ENCODE measurements around the gene SELENON. TPM values are rescaled to one million over a fixed set of nuclear protein-coding genes. Genes with fewer than 3 reads are reported as not detected.
A peak's percentile ranks its signal among the peaks of the same experiment; 100 is the strongest.

SELENON gene
- total and polyA plus RNA-seq, 2 donors: 4.8 to 17.4 TPM

DNA sequence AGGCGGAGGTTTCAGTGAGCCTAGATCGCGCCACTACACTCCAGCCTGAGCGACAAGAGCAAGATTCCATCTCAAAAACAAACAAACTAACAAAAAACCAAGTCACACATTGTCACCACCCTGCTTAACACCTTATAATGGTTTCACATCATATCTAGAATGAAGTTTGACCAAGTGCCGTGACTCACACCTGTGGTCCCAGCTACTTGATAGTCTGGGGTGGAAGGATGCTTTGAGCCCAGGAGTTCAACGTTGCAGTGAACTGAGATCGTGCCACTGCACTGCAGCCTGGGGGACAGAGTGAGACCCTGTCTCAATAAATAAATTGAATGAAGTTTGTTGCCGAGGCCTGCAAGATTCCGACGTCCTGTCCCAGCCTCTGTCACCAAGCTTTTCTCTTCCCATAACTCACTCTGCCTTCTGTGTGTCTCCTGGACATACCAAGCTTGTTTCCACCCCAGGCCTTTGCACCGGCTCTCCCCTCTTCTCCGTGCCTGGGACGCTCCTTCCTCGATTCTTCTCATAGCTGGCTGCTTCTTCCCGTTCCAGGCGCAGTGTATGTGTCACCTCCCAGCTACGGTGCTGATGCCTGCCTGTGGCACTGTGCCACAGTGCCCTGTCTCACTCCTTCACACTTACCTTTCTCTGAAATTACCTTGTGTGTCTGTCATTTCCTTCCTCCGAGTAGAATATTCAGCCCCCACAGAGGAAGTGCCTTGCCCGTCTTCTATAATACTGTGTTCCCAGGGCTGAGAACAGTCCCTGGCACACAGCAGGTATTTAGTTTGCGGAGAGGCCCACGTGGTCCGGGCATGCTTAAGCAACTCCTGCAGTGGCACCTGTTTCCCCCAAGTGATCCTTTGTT is 3.8 kb upstream of the SELENON start:
- no peak overlapping the region for H3K4me3 ChIP-seq (ENCODE audit: low read length in 2 of 2)
- no peaks in the 10 kb centered on the region for H3K36me3 ChIP-seq (ENCODE audit: control insufficient read depth in 2 of 2, insufficient read depth in 2 of 2, low read length in 1 of 2)
- peaks cover 0 to 8% of the 10 kb centered on the region in 2 donors for H3K9me3 ChIP-seq (ENCODE audit: control insufficient read depth in 2 of 2, insufficient read depth in 1 of 2, low read length in 1 of 2)
- DNase-seq (ENCODE audit: low read depth in 6 of 9, low spot score in 9 of 9): peak in 3 of 9 donors; percentile 37 to 67 (median 46)
- H3K27me3 ChIP-seq (ENCODE audit: control insufficient read depth in 2 of 2, insufficient read depth in 1 of 2, low read length in 1 of 2): peaks cover 6 to 41% of the 10 kb centered on the region in 2 donors
- H3K4me1 ChIP-seq (ENCODE audit: control insufficient read depth in 2 of 2, insufficient read depth in 2 of 2, low read length in 2 of 2): peaks cover 18 to 33% of the 10 kb centered on the region in 2 donors
- peak overlapping the region; percentile 50 to 55 for H3K27ac ChIP-seq (ENCODE audit: low read depth in 1 of 2, low read length in 1 of 2)
- 75% methylated on average over 22 of the region's 22 CpGs for WGBS

DNA sequence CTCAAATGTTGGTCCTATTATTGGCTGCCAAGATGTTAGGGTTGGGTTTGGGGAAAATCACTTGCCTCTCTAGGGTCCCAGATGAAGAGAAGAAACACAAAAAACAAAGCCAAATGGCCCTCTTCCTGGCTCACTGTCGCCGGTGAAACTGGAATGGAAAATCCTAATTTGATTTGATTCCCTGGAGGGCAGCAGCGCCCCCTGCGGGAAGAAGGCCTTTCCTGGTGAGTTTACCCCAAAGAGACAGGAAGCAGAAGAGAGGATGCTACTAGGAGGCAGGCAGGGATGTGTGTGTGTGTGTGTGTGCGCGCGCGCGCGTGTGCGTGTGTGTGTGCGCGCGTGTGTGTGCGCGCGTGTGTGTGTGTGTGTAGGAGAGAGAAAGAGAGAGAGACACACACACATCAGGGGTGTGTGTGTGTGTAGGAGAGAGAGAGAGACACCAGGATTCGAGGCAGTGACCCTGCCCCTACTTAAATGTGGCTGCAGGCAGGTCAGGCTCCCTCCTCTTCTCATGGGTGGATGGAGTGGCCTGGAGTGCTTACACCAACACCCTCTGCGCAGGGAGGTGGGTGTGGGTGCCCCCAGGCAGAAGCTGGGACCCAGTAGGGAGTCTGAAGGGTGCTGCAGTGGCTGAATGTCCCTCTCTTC is 3.1 kb upstream of the SELENON start:
- Histone ChIP-seq H3K27ac (ENCODE audit: low read depth in 1 of 2, low read length in 1 of 2) (peak overlapping the region; percentile 55 to 89), H3K4me3 (ENCODE audit: low read length in 2 of 2) (no peak overlapping the region), H3K27me3 (ENCODE audit: control insufficient read depth in 2 of 2, insufficient read depth in 1 of 2, low read length in 1 of 2) (peaks cover 8 to 44% of the 10 kb centered on the region in 2 donors), H3K9me3 (ENCODE audit: control insufficient read depth in 2 of 2, insufficient read depth in 1 of 2, low read length in 1 of 2) (peaks cover 0 to 8% of the 10 kb centered on the region in 2 donors), H3K36me3 (ENCODE audit: control insufficient read depth in 2 of 2, insufficient read depth in 2 of 2, low read length in 1 of 2) (no peaks in the 10 kb centered on the region), H3K4me1 (ENCODE audit: control insufficient read depth in 2 of 2, insufficient read depth in 2 of 2, low read length in 2 of 2) (peaks cover 18 to 33% of the 10 kb centered on the region in 2 donors)
- WGBS: 5% methylated on average over 19 of the region's 19 CpGs
- DNase-seq (ENCODE audit: low read depth in 6 of 9, low spot score in 9 of 9): peak in 8 of 9 donors; percentile 42 to 88 (median 70)

GRCh38 chr1:25797939-25798338 is 2.1 kb upstream of the SELENON start:
- Histone ChIP-seq H3K36me3 (ENCODE audit: control insufficient read depth in 2 of 2, insufficient read depth in 2 of 2, low read length in 1 of 2) (no peaks in the 10 kb centered on the region), H3K4me1 (ENCODE audit: control insufficient read depth in 2 of 2, insufficient read depth in 2 of 2, low read length in 2 of 2) (peaks cover 18 to 33% of the 10 kb centered on the region in 2 donors), H3K4me3 (ENCODE audit: low read length in 2 of 2) (no peak overlapping the region), H3K9me3 (ENCODE audit: control insufficient read depth in 2 of 2, insufficient read depth in 1 of 2, low read length in 1 of 2) (peaks cover 0 to 8% of the 10 kb centered on the region in 2 donors), H3K27me3 (ENCODE audit: control insufficient read depth in 2 of 2, insufficient read depth in 1 of 2, low read length in 1 of 2) (peaks cover 8 to 46% of the 10 kb centered on the region in 2 donors), H3K27ac (ENCODE audit: low read depth in 1 of 2, low read length in 1 of 2) (no peak overlapping the region)
- 96% methylated on average over 8 of the region's 8 CpGs for WGBS
- DNase-seq (ENCODE audit: low read depth in 6 of 9, low spot score in 9 of 9): no peak

DNA sequence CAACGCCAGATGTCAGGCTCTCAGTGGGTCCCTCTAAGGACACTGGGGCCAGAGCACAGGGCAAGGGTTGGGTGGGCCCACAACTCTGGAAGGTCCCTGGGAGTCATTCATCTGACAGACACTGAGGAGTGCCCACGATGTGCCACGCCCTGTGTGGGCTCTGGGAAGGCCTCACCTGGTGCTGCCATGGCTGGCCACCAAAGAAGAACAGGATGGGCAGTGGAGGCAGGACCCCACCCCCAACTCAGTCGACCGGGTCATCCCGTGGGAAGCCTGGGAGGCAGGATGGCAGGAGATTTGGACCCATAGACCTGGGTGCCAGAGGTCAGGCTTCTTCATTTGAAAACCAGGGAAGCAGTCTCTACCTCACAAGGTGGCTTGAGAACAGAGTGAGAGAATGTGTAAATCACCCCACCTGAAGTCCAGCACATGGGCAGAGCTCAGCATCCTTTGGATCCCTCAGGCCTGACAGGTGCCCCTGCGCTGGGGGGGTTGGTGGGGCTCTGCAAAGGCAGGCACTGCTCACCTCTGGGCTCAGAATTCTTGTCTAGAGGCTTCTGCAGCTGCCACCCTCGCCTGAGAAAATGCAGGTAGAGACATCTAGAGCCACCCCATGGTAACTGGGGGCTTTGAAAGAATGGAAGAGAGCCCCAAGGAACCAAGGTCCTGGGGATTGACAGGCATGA is 1.2 kb upstream of the SELENON start:
- 93% methylated on average over 8 of the region's 8 CpGs for WGBS
- Histone ChIP-seq H3K27ac (ENCODE audit: low read depth in 1 of 2, low read length in 1 of 2) (no peak overlapping the region), H3K4me1 (ENCODE audit: control insufficient read depth in 2 of 2, insufficient read depth in 2 of 2, low read length in 2 of 2) (peaks cover 18 to 33% of the 10 kb centered on the region in 2 donors), H3K27me3 (ENCODE audit: control insufficient read depth in 2 of 2, insufficient read depth in 1 of 2, low read length in 1 of 2) (peaks cover 8 to 46% of the 10 kb centered on the region in 2 donors), H3K4me3 (ENCODE audit: low read length in 2 of 2) (no peak overlapping the region), H3K36me3 (ENCODE audit: control insufficient read depth in 2 of 2, insufficient read depth in 2 of 2, low read length in 1 of 2) (no peaks in the 10 kb centered on the region), H3K9me3 (ENCODE audit: control insufficient read depth in 2 of 2, insufficient read depth in 1 of 2, low read length in 1 of 2) (peaks cover 0 to 8% of the 10 kb centered on the region in 2 donors)
- DNase-seq (ENCODE audit: low read depth in 6 of 9, low spot score in 9 of 9): no peak

DNA sequence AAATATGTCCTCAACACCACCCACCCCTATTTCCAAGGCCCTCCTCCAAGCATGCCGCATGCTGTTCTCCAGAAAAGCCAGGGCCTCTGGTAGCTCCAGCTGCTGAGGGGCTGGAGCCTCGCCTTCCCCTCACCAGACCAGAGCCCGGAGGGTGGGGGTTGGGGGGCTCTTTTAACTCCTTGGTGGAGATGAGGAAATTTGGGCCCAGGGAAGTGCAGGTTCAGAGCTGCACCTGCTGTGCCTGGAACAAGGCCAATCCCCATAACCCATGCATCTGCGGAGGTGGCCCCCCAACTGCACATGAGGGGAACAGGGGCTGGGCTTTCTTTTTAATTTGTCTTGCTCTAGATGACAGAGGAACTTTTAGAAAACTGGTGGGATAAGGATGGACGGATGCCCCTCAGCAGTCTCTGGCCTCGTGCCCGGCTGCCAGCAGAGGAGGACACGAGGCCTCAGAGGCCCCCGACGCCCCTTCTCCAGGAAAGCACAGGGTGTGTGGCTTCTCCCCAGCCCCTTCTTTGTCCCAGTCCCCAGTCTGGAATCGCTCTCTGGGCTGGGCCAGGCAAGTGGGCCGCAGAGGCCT is 550 bp upstream of the SELENON start:
- 23% methylated on average over 12 of the region's 12 CpGs for WGBS
- Histone ChIP-seq H3K4me1 (ENCODE audit: control insufficient read depth in 2 of 2, insufficient read depth in 2 of 2, low read length in 2 of 2) (peaks cover 18 to 33% of the 10 kb centered on the region in 2 donors), H3K27ac (ENCODE audit: low read depth in 1 of 2, low read length in 1 of 2) (peak overlapping the region in 1 of 2 donors; percentile 1), H3K36me3 (ENCODE audit: control insufficient read depth in 2 of 2, insufficient read depth in 2 of 2, low read length in 1 of 2) (no peaks in the 10 kb centered on the region), H3K9me3 (ENCODE audit: control insufficient read depth in 2 of 2, insufficient read depth in 1 of 2, low read length in 1 of 2) (peaks cover 0 to 8% of the 10 kb centered on the region in 2 donors), H3K4me3 (ENCODE audit: low read length in 2 of 2) (peak overlapping the region; percentile 25 to 66), H3K27me3 (ENCODE audit: control insufficient read depth in 2 of 2, insufficient read depth in 1 of 2, low read length in 1 of 2) (peaks cover 8 to 46% of the 10 kb centered on the region in 2 donors)
- DNase-seq (ENCODE audit: low read depth in 6 of 9, low spot score in 9 of 9): no peak

GRCh38 chr1:25800703-25801377 is 847 bp downstream of the SELENON start:
- no peak for DNase-seq (ENCODE audit: low read depth in 6 of 9, low spot score in 9 of 9)
- Histone ChIP-seq H3K4me1 (ENCODE audit: control insufficient read depth in 2 of 2, insufficient read depth in 2 of 2, low read length in 2 of 2) (peaks cover 18 to 33% of the 10 kb centered on the region in 2 donors), H3K27me3 (ENCODE audit: control insufficient read depth in 2 of 2, insufficient read depth in 1 of 2, low read length in 1 of 2) (peaks cover 8 to 44% of the 10 kb centered on the region in 2 donors), H3K27ac (ENCODE audit: low read depth in 1 of 2, low read length in 1 of 2) (no peak overlapping the region), H3K9me3 (ENCODE audit: control insufficient read depth in 2 of 2, insufficient read depth in 1 of 2, low read length in 1 of 2) (peaks cover 0 to 8% of the 10 kb centered on the region in 2 donors), H3K36me3 (ENCODE audit: control insufficient read depth in 2 of 2, insufficient read depth in 2 of 2, low read length in 1 of 2) (no peaks in the 10 kb centered on the region), H3K4me3 (ENCODE audit: low read length in 2 of 2) (peak overlapping the region; percentile 37 to 66)
- 83% methylated on average over 15 of the region's 15 CpGs for WGBS

GRCh38 chr1:25802915-25803314 is 2.9 kb downstream of the SELENON start:
- no peak overlapping the region for H3K27ac ChIP-seq (ENCODE audit: low read depth in 1 of 2, low read length in 1 of 2)
- peaks cover 0 to 4% of the 10 kb centered on the region in 2 donors for H3K9me3 ChIP-seq (ENCODE audit: control insufficient read depth in 2 of 2, insufficient read depth in 1 of 2, low read length in 1 of 2)
- no peak for DNase-seq (ENCODE audit: low read depth in 6 of 9, low spot score in 9 of 9)
- no peaks in the 10 kb centered on the region for H3K36me3 ChIP-seq (ENCODE audit: control insufficient read depth in 2 of 2, insufficient read depth in 2 of 2, low read length in 1 of 2)
- WGBS: 67% methylated on average over 6 of the region's 6 CpGs
- peaks cover 5 to 33% of the 10 kb centered on the region in 2 donors for H3K27me3 ChIP-seq (ENCODE audit: control insufficient read depth in 2 of 2, insufficient read depth in 1 of 2, low read length in 1 of 2)
- H3K4me1 ChIP-seq (ENCODE audit: control insufficient read depth in 2 of 2, insufficient read depth in 2 of 2, low read length in 2 of 2): peaks cover 9 to 16% of the 10 kb centered on the region in 2 donors
- H3K4me3 ChIP-seq (ENCODE audit: low read length in 2 of 2): no peak overlapping the region

GRCh38 chr1:25803368-25803767 is 3.4 kb downstream of the SELENON start:
- WGBS: 98% methylated on average over 1 of the region's 1 CpG
- Histone ChIP-seq H3K9me3 (ENCODE audit: control insufficient read depth in 2 of 2, insufficient read depth in 1 of 2, low read length in 1 of 2) (peaks cover 0 to 4% of the 10 kb centered on the region in 2 donors), H3K36me3 (ENCODE audit: control insufficient read depth in 2 of 2, insufficient read depth in 2 of 2, low read length in 1 of 2) (no peaks in the 10 kb centered on the region), H3K27me3 (ENCODE audit: control insufficient read depth in 2 of 2, insufficient read depth in 1 of 2, low read length in 1 of 2) (peaks cover 5 to 31% of the 10 kb centered on the region in 2 donors), H3K4me3 (ENCODE audit: low read length in 2 of 2) (no peak overlapping the region), H3K27ac (ENCODE audit: low read depth in 1 of 2, low read length in 1 of 2) (no peak overlapping the region), H3K4me1 (ENCODE audit: control insufficient read depth in 2 of 2, insufficient read depth in 2 of 2, low read length in 2 of 2) (peaks cover 9 to 16% of the 10 kb centered on the region in 2 donors)
- no peak for DNase-seq (ENCODE audit: low read depth in 6 of 9, low spot score in 9 of 9)

Data from thymus (tissue), 11 donors.